GM19468 (cell line): ENCODE data around the gene KCNJ6.

Experiments
- ATAC-seq: cut with Tn5 transposase; IDR thresholded peaks from one replicate; pipeline ENCODE4 v1.9.1; 2021; ENCODE audit warnings: mild to moderate bottlenecking, moderate library complexity, moderate number of reproducible peaks; ENCODE audit not compliant: unreplicated experiment; ENCODE audit errors: extremely low read depth

Gene KCNJ6

GRCh38 chr21:37868446-37869295 is 47.6 kb downstream of the KCNJ6 start:
- no peak for ATAC-seq

GRCh38 chr21:37866027-37866426 is 50.2 kb downstream of the KCNJ6 start:
- no peak for ATAC-seq

GRCh38 chr21:37865156-37865555 is 51.1 kb downstream of the KCNJ6 start:
- no peak for ATAC-seq

- no peak for ATAC-seq
Measured at GRCh38 chr21:37863842-37864241, 52.4 kb downstream of the KCNJ6 start.

- ATAC-seq = no peak
Measured at GRCh38 chr21:37862536-37862935, 53.7 kb downstream of the KCNJ6 start.

GRCh38 chr21:37861561-37861960 is 54.7 kb downstream of the KCNJ6 start:
- no peak for ATAC-seq

GRCh38 chr21:37860416-37860815 is 55.8 kb downstream of the KCNJ6 start:
- no peak for ATAC-seq

GRCh38 chr21:37855647-37856625 is 60.3 kb downstream of the KCNJ6 start:
- ATAC-seq = no peak

- ATAC-seq = no peak
Measured at GRCh38 chr21:37855271-37855646, 61.0 kb downstream of the KCNJ6 start.

GRCh38 chr21:37849506-37850102 is 66.7 kb downstream of the KCNJ6 start:
- ATAC-seq = no peak

GRCh38 chr21:37848721-37849490 is 67.4 kb downstream of the KCNJ6 start:
- ATAC-seq = no peak

GRCh38 chr21:37845535-37845934 is 70.7 kb downstream of the KCNJ6 start:
- ATAC-seq = no peak

- ATAC-seq = no peak
Measured at GRCh38 chr21:37843191-37843590, 73.1 kb downstream of the KCNJ6 start.

GRCh38 chr21:37842163-37842919 is 73.9 kb downstream of the KCNJ6 start:
- no peak for ATAC-seq

GRCh38 chr21:37837381-37837780 is 78.9 kb downstream of the KCNJ6 start:
- ATAC-seq = no peak

GRCh38 chr21:37835481-37835880 is 80.8 kb downstream of the KCNJ6 start:
- ATAC-seq = no peak

GRCh38 chr21:37833301-37833700 is 83.0 kb downstream of the KCNJ6 start:
- ATAC-seq = no peak

GRCh38 chr21:37829447-37829846 is 86.8 kb downstream of the KCNJ6 start:
- no peak for ATAC-seq

- ATAC-seq = no peak
Measured at GRCh38 chr21:37828991-37829390, 87.3 kb downstream of the KCNJ6 start.
